Measurements from ENCODE around the gene MED9. TPM values are rescaled to one million over a fixed set of nuclear protein-coding genes. Genes with fewer than 3 reads are reported as not detected.

MED9 gene
- polyA plus RNA-seq, 1 of the 3 experiments (the other 2 are of a cell fraction): 10.1 TPM

DNA sequence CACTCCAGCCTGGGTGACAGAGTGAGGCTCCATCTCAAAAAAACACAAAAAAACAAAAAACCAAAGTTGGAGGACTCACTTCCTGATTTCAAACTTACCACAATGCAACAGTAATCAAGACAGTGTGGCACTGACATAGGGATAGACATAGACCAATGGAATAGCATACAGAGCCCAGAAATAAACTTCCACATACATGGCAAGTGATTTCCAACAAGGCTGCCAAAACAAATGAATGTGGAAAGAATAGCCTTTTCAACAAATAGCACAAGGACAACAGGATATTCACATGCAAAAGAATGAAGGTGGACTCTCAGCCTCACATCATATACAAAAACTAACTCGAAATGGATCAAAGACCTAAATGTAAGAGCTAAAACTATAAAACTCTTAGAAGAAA, 56.2 kb downstream of the MED9 start:
- Histone ChIP-seq H3K36me3 (replicated peaks in 1 of 2; ENCODE audit: control insufficient read depth in 1 of 2, insufficient read depth in 2 of 2, low read length in 1 of 2) (no peaks in the 10 kb centered on the region), H4K20me1 (ENCODE audit: insufficient read depth) (no peaks in the 10 kb centered on the region), H3K9me3 (no peaks in the 10 kb centered on the region), H3K4me3 (ENCODE audit: low read depth in 2 of 2, low read length in 1 of 2) (no peak overlapping the region), H3K9ac (no peak overlapping the region), H3K9me2 (no peaks in the 10 kb centered on the region), H3K79me2 (ENCODE audit: insufficient read depth) (no peaks in the 10 kb centered on the region), H3K27ac (ENCODE audit: low read depth in 2 of 2, low read length in 1 of 2) (no peak overlapping the region), H3F3A (replicated peaks; ENCODE audit: insufficient read depth) (peaks cover 5% of the 10 kb centered on the region), H3K27me3 (ENCODE audit: insufficient read depth) (no peaks in the 10 kb centered on the region), H3K4me2 (no peak overlapping the region), H3K4me1 (ENCODE audit: control insufficient read depth in 1 of 2, insufficient read depth in 2 of 2, low read depth in 1 of 2, low read length in 1 of 2) (peaks cover 0 to 24% of the 10 kb centered on the region in 2 experiments; a peak in 1 of 4 replicates), H2AFZ (ENCODE audit: low read depth) (no peak overlapping the region)
- ChIA-PET POLR2A (no interaction called here), CTCF (interaction anchor here (1.0 to 1.4 kb wide), 2 partner anchors 36 to 37 kb away, joined by 3 to 7 read pairs; partner anchors contain the start of gene RASD1)
- 78% methylated on average over 1 of the region's 1 CpG for WGBS (ENCODE audit: low lambda C conversion rate)
- TF ChIP-seq CHD2 (IDR thresholded peaks at IDR 0.05; ENCODE audit: low read length, partially characterized antibody) (no peak), TAF1 (IDR thresholded peaks at IDR 0.05; ENCODE audit: borderline replicate concordance, low read depth, low read length) (no peak), YY1 (IDR thresholded peaks at IDR 0.05; ENCODE audit: low read depth) (no peak), TEAD4 (IDR thresholded peaks at IDR 0.05; ENCODE audit: borderline replicate concordance, insufficient read depth) (no peak), MXI1 (IDR thresholded peaks at IDR 0.05; ENCODE audit: low read depth, low read length) (no peak), NFIC (IDR thresholded peaks at IDR 0.05; ENCODE audit: borderline replicate concordance) (no peak)
- TF ChIP-seq, protein P1, sequence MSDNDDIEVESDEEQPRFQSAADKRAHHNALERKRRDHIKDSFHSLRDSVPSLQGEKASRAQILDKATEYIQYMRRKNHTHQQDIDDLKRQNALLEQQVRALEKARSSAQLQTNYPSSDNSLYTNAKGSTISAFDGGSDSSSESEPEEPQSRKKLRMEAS (IDR thresholded peaks at IDR 0.05; ENCODE audit: low read depth): no peak
- TF ChIP-seq, protein P2, sequence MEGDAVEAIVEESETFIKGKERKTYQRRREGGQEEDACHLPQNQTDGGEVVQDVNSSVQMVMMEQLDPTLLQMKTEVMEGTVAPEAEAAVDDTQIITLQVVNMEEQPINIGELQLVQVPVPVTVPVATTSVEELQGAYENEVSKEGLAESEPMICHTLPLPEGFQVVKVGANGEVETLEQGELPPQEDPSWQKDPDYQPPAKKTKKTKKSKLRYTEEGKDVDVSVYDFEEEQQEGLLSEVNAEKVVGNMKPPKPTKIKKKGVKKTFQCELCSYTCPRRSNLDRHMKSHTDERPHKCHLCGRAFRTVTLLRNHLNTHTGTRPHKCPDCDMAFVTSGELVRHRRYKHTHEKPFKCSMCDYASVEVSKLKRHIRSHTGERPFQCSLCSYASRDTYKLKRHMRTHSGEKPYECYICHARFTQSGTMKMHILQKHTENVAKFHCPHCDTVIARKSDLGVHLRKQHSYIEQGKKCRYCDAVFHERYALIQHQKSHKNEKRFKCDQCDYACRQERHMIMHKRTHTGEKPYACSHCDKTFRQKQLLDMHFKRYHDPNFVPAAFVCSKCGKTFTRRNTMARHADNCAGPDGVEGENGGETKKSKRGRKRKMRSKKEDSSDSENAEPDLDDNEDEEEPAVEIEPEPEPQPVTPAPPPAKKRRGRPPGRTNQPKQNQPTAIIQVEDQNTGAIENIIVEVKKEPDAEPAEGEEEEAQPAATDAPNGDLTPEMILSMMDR (IDR thresholded peaks at IDR 0.05): no peak
- TF ChIP-seq, protein P3, sequence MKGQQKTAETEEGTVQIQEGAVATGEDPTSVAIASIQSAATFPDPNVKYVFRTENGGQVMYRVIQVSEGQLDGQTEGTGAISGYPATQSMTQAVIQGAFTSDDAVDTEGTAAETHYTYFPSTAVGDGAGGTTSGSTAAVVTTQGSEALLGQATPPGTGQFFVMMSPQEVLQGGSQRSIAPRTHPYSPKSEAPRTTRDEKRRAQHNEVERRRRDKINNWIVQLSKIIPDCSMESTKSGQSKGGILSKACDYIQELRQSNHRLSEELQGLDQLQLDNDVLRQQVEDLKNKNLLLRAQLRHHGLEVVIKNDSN (IDR thresholded peaks at IDR 0.05; ENCODE audit: borderline replicate concordance, low read depth): no peak
- DNase-seq: no peak

DNA sequence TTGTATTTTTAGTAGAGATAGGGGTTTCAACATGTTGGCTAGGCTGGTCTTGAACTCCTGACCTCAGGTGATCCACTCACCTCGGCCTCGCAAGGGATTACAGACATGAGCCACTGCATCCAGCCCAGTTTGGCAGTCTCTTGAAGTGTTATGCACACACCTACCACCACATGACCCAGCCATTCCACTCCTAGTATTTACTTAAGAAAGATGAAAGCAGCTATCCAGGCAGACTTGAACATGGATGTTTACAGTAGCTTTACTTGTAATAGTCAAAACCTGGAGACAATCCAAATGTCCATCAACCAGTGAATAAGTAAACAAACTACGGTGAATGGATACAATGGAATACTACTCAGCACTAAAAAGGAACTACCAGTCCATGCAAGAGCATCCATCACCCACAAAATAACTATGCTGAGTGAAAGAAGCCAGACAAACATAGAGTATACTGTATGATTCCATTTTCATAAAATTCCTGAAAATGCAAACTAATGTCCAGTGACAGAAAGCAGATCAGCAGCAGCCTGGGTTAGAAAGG, 57.2 kb downstream of the MED9 start:
- Histone ChIP-seq H3K4me1 (ENCODE audit: control insufficient read depth in 1 of 2, insufficient read depth in 2 of 2, low read depth in 1 of 2, low read length in 1 of 2) (peaks cover 0 to 27% of the 10 kb centered on the region in 2 experiments; a peak in 1 of 4 replicates), H2AFZ (ENCODE audit: low read depth) (no peak overlapping the region), H3K79me2 (ENCODE audit: insufficient read depth) (no peaks in the 10 kb centered on the region), H3K9me3 (no peaks in the 10 kb centered on the region), H3F3A (replicated peaks; ENCODE audit: insufficient read depth) (peaks cover 5% of the 10 kb centered on the region), H3K27ac (ENCODE audit: low read depth in 2 of 2, low read length in 1 of 2) (no peak overlapping the region), H3K36me3 (replicated peaks in 1 of 2; ENCODE audit: control insufficient read depth in 1 of 2, insufficient read depth in 2 of 2, low read length in 1 of 2) (no peaks in the 10 kb centered on the region), H3K9me2 (no peaks in the 10 kb centered on the region), H3K4me3 (ENCODE audit: low read depth in 2 of 2, low read length in 1 of 2) (no peak overlapping the region), H4K20me1 (ENCODE audit: insufficient read depth) (no peaks in the 10 kb centered on the region), H3K4me2 (no peak overlapping the region), H3K9ac (no peak overlapping the region), H3K27me3 (ENCODE audit: insufficient read depth) (no peaks in the 10 kb centered on the region)
- CTCF ChIA-PET: interaction anchor here (1.0 kb wide), 1 partner anchor 37 kb away, joined by 3 read pairs; the partner anchor contains the start of gene RASD1
- DNase-seq: no peak
- 75% methylated on average over 3 of the region's 3 CpGs for WGBS (ENCODE audit: low lambda C conversion rate)
- POLR2A ChIA-PET: no interaction called here
- TF ChIP-seq JUND (IDR thresholded peaks at IDR 0.05) (no peak), CHD2 (IDR thresholded peaks at IDR 0.05; ENCODE audit: low read length, partially characterized antibody) (no peak), RAD21 (IDR thresholded peaks at IDR 0.05; ENCODE audit: low read length) (no peak), TEAD4 (IDR thresholded peaks at IDR 0.05; ENCODE audit: borderline replicate concordance, insufficient read depth) (no peak), POLR2AphosphoS5 (IDR thresholded peaks at IDR 0.05; ENCODE audit: low read depth, low read length) (no peak), GABPA (IDR thresholded peaks at IDR 0.05; ENCODE audit: low read depth) (no peak), FOSL2 (IDR thresholded peaks at IDR 0.05; ENCODE audit: borderline replicate concordance, low read depth) (no peak), GATA2 (CRISPR knock-in tag; IDR thresholded peaks at IDR 0.05) (no peak), NRF1 (IDR thresholded peaks at IDR 0.05; ENCODE audit: low read depth, low read length) (no peak), RFX5 (IDR thresholded peaks at IDR 0.05; ENCODE audit: low read length) (no peak), YY1 (IDR thresholded peaks at IDR 0.05; ENCODE audit: low read depth) (no peak)
- TF ChIP-seq, protein P3 (IDR thresholded peaks at IDR 0.05; ENCODE audit: borderline replicate concordance, low read depth): no peak
- TF ChIP-seq, protein P4, sequence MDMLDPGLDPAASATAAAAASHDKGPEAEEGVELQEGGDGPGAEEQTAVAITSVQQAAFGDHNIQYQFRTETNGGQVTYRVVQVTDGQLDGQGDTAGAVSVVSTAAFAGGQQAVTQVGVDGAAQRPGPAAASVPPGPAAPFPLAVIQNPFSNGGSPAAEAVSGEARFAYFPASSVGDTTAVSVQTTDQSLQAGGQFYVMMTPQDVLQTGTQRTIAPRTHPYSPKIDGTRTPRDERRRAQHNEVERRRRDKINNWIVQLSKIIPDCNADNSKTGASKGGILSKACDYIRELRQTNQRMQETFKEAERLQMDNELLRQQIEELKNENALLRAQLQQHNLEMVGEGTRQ (IDR thresholded peaks at IDR 0.05; ENCODE audit: borderline replicate concordance, low read depth, low read length): no peak
- TF ChIP-seq, protein P2 (IDR thresholded peaks at IDR 0.05): no peak
